AG04450 (cell line): Measurements from ENCODE around the gene TNFSF18. TPM values are rescaled to one million over a fixed set of nuclear protein-coding genes. Genes with fewer than 3 reads are reported as not detected.

Source experiments
- CTCF ChIA-PET: fragments of 300-600, 350-600 bp; formaldehyde crosslinking; extraction: SDS; loops from one replicate; lab custom pipeline; 2022; ENCODE audit warnings: antibody characterized with exemption, inconsistent platforms; lab: Charles Lee
- POLR2A ChIA-PET: fragments of 350-600 bp; formaldehyde crosslinking; extraction: SDS; loops from one replicate; lab custom pipeline; 2021; ENCODE audit warnings: antibody characterized with exemption, inconsistent platforms; lab: Yijun Ruan, JAX
- DNase-seq: peaks from one replicate; pipeline ENCODE4 v3.0.0-alpha.2; 2011; ENCODE audit warnings: low read depth, low spot score
- H3K27ac ChIP-seq: one replicate; pipeline ENCODE4 v1.5.1; 2012; ENCODE audit warnings: low read depth, low read length, control low read depth
- H3K27me3 ChIP-seq: one replicate; pipeline ENCODE4 v1.6.0; 2012; ENCODE audit warnings: low read length; ENCODE audit not compliant: control insufficient read depth, insufficient read depth
- H3K4me3 ChIP-seq: 2 replicates; pipeline ENCODE4 v1.5.1; 2011; ENCODE audit warnings: mild to moderate bottlenecking, low read depth, low read length, control low read depth
- H3K9me3 ChIP-seq: 2 replicates; pipeline ENCODE4 v1.5.1; 2012; ENCODE audit warnings: low read length; ENCODE audit not compliant: control insufficient read depth, insufficient read depth
- polyA plus RNA-seq: library from polyadenylated mRNA; depleted of rRNA; stranded (reverse); fragments of >200 nt; gene quantifications from 2 replicates; pipeline ENCODE4 v1.2.3, GENCODE V29; 2011
- TF ChIP-seq, protein P1 (sequence below): IDR thresholded peaks from 2 replicates; pipeline ENCODE4 v1.5.1; 2011; ENCODE audit warnings: low read depth, low read length, control low read depth, inconsistent platforms

The TNFSF18 gene
- polyA plus RNA-seq, 1 experiment, result 0.86 TPM

DNA sequence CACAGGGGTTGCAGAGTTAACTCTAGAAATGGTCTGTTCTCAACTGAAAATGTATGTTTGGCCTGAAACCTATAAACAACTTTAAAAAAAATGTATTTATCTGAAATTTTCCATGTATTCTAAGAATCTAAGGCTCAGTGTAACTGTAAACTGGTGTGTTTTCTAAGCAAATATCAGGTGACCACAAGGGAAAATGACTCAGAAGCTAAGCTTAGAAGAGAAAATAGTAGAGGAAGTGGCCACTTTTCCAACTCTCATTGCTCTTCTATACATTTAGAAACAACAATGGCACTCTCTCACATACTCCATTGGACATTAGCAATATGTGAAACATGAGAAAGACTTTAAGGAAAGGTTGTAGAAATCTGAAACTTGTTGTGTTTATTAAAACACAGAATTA is 7.5 kb downstream of the TNFSF18 start:
- Histone ChIP-seq H3K27ac (no peak overlapping the region), H3K4me3 (no peak overlapping the region), H3K27me3 (no peaks in the 10 kb centered on the region), H3K9me3 (no peaks in the 10 kb centered on the region)
- no peak for DNase-seq
- CTCF ChIA-PET, result no interaction called here
- TF ChIP-seq, protein P1, sequence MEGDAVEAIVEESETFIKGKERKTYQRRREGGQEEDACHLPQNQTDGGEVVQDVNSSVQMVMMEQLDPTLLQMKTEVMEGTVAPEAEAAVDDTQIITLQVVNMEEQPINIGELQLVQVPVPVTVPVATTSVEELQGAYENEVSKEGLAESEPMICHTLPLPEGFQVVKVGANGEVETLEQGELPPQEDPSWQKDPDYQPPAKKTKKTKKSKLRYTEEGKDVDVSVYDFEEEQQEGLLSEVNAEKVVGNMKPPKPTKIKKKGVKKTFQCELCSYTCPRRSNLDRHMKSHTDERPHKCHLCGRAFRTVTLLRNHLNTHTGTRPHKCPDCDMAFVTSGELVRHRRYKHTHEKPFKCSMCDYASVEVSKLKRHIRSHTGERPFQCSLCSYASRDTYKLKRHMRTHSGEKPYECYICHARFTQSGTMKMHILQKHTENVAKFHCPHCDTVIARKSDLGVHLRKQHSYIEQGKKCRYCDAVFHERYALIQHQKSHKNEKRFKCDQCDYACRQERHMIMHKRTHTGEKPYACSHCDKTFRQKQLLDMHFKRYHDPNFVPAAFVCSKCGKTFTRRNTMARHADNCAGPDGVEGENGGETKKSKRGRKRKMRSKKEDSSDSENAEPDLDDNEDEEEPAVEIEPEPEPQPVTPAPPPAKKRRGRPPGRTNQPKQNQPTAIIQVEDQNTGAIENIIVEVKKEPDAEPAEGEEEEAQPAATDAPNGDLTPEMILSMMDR, result no peak
- POLR2A ChIA-PET, result no interaction called here

DNA sequence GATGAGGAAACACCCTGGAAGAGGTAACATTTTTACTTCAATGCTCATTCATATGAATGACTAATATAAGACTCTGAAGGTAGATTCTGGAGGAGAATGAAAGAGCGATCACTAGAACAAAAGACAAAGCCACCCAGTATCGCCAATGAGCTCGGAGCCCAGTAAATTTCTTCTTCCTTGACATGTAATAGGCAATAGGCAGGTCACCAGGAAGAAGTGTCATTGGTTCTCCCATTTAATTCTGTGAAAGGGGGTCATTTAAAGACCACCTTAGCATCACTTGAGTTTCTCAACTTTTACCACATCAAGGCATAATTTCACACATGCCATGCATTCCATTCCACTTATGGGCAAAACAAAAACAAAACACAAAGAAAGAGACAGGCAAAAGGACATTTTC is 7.9 kb downstream of the TNFSF18 start:
- Histone ChIP-seq H3K27ac (no peak overlapping the region), H3K27me3 (no peaks in the 10 kb centered on the region), H3K9me3 (no peaks in the 10 kb centered on the region), H3K4me3 (no peak overlapping the region)
- CTCF ChIA-PET, result interaction anchor here (0.6 kb wide), 1 partner anchor 23 kb away, joined by 3 read pairs; no protein-coding TSS in a partner anchor
- POLR2A ChIA-PET, result no interaction called here
- no peak for DNase-seq
- TF ChIP-seq, protein P1, result no peak

GRCh38 chr1:173039626-173040025 is 11.1 kb downstream of the TNFSF18 start:
- DNase-seq, result no peak
- TF ChIP-seq, protein P1, result no peak
- Histone ChIP-seq H3K27me3 (no peaks in the 10 kb centered on the region), H3K9me3 (no peaks in the 10 kb centered on the region), H3K4me3 (no peak overlapping the region), H3K27ac (no peak overlapping the region)
- POLR2A ChIA-PET, result no interaction called here
- CTCF ChIA-PET, result interaction anchor here (0.7 to 1.2 kb wide), 2 partner anchors 11 to 54 kb away, joined by 3 to 4 read pairs; no protein-coding TSS in a partner anchor

- no peaks in the 10 kb centered on the region for H3K27me3 ChIP-seq
- no peak overlapping the region for H3K4me3 ChIP-seq
- no peak overlapping the region for H3K27ac ChIP-seq
- CTCF ChIA-PET, result interaction anchor here (1.2 kb wide), 1 partner anchor 11 kb away, joined by 3 read pairs; no protein-coding TSS in a partner anchor
- TF ChIP-seq, protein P1, result no peak
- no peak for DNase-seq
- POLR2A ChIA-PET, result interaction anchor here (0.6 kb wide), 1 partner anchor 439 kb away, joined by 4 read pairs; no protein-coding TSS in a partner anchor
- no peaks in the 10 kb centered on the region for H3K9me3 ChIP-seq
Observed at GRCh38 chr1:173038875-173039554, 11.7 kb downstream of the TNFSF18 start.

DNA sequence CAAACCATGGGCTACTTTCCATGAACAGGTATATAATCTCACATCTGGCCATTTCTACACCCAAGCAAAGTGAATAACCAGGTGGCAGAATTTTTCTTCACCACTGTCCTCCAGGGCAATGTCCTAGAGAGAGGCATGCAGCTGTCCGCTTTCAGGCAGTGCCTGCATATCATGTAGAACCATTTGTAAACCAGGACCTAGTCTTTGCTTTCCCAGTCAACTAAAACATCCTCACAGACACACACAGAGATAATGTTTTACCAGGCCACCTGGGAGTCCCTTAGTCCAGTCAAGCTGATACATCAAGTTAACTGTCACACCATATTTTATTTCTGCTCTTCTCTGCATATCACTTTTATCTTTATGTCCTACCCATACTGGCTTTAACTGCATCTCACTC is 26.2 kb downstream of the TNFSF18 start:
- DNase-seq, result no peak
- Histone ChIP-seq H3K27ac (no peak overlapping the region), H3K27me3 (no peaks in the 10 kb centered on the region), H3K9me3 (no peaks in the 10 kb centered on the region), H3K4me3 (no peak overlapping the region)
- ChIA-PET CTCF (no interaction called here), POLR2A (no interaction called here)
- TF ChIP-seq, protein P1, result no peak
